Measurements from ENCODE around the gene SLC6A3.
"Not testable (repeated sequence)": the region's sequence is repeated elsewhere in the genome, so short reads cannot be mapped to it uniquely, and the experiment has no call there.

SLC6A3 gene

GRCh38 chr5:1439388-1440097, 5.7 kb downstream of the SLC6A3 start:
- no peak for DNase-seq

DNA sequence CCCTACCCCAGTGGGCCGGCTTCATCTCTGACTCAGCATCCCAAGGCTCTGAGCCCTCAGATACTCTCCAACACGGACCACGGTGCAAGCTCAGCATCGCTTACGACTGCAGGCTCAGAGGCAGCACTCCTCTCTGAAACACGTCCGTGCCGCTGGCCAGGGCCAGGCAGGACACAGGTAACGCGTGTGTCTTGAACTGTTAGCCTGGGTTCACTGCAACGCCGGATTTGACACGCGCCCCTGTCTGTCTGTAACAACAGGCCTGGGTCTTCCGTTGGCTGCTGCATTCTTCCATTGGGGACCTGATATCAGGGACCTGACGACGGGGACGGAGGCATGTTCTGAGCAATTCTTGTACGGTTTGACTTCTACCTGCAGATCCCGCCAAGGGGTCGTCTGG, 6.4 kb downstream of the SLC6A3 start:
- DNase-seq = no peak

GRCh38 chr5:1437876-1438559, 7.2 kb downstream of the SLC6A3 start:
- DNase-seq = no peak

- no peak for DNase-seq
Measured at GRCh38 chr5:1437226-1437829, 7.9 kb downstream of the SLC6A3 start.

DNA sequence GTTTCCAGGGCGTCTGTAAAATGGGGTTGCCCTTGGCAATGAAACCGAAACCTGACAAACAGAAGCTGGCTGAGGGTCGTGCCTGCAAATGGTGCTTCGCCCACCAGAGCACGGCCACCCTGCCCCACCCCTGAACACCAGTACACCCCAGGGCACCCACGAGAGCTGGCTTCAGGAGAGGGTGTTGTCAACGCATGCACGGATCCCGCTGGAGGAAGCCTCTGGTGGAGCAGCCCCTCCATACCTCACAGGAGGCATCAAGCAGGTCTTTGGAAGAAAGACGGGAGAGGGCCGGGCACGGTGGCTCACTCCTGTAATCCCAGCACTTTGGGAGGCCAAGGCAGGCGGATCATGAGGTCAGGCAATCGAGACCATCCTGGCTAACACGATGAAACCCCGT, 8.6 kb downstream of the SLC6A3 start:
- no peak for DNase-seq

GRCh38 chr5:1436036-1436435, 9.2 kb downstream of the SLC6A3 start:
- DNase-seq = no peak

- no peak for DNase-seq
Measured at GRCh38 chr5:1435369-1435768, 9.9 kb downstream of the SLC6A3 start.

DNA sequence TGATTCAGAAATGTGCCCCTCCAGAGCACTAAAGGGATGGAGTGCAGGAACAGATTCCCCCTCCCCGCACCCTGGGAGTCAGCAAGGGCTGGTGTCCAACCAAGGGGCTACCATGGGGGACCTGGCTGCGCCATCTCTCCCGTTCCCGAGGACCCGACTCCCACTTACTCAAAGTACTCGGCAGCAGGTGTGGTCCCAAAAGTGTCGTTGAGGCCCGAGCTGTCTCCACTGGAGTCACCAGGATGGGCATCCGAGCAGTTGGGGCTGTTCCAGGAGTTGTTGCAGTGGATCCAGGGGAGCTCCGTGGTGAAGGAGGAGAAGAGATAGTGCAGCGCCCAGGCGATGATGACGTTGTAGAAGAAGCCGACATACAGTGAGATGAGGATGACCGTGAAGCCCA, 12.9 kb downstream of the SLC6A3 start:
- DNase-seq = no peak

DNA sequence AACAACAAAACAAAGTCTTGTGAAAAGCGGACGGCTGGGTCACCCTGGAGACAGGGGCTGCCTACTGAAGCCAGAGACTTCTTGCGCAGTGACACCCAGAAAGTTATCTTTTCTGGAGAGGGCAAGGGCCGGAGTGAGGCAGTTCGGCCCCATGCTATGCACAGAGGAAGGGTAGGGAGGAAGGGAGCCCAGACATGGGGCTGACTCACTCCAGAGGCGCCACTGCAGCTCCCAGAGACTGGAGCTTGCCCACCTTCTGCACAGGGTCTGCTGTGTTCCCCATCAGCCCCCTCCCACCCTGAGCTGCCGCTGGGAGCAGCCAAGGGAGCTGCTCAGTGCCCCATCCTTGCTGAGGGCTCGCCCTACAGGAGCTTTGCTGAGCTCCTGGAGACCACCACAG, 13.3 kb downstream of the SLC6A3 start:
- DNase-seq = no peak

DNA sequence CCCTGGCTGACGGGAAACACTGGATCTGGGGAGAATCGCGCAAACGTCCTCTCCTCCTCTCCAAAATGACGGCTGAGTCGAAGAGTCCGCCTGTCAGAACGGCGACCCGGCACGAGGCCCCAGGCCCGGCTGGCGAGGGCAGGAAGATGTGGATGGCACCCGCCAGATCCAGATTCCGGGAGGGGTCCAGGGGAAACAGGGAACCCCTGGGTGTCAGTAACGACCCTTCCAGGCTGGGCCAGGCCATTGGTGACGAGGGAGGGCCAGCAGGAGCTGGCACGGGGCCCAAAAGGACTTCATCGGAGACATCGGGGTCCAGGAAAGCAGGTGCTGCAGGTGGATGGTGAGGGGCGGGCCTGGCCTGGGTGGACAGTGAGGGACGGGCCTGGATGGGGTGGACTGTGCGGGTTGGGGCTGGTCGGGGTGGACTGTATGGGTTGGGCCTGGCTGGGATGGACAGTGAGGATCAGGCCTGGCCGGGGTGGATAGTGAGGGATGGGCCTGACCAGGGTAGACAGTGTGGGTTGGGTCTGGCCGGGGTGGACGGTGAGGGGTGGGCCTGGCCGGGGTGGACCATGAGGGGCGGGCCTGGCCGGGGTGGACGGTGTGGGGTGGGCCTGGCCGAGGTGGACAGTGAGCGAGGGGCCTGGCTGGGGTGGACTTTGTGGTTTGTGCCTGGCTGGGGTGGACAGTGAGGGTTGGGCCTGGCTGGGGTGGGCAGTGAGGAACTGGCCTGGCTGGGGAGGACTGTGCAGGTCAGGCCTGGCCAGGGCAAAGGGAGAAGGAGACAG, 14.0 kb downstream of the SLC6A3 start:
- DNase-seq = no peak

DNA sequence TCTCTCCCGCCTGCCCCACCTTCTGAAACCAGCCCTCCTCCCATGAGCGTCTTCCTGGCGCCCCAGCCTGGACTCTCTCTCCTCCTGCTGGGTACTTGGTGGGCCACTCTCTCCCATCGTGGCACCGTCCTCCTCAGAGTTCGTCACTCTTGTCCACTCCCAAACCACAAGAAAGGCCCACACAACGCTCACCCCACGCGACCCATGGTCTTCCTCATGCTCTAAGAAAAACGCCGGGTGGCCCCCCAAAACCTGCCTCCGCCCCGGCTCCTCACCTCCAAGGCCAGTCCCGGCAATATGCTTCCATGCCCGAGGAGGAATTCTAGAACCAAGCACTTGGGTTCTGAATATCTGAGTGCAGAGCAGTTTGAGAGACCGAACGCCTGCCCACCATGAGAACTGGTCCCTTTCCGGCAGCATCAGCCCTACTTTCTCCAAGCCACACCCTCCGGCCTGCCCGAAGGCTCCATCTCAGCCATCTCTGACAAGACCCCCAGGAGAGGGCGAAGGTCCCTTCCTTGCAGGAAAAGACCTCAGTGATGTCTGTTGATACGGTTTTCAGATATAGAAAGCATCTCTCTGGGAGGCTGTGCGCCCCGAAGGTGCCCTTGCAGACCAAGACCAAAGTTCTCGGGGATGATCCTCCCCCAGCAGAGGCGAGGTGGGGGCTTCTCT, 15.0 kb downstream of the SLC6A3 start:
- no peak for DNase-seq

DNA sequence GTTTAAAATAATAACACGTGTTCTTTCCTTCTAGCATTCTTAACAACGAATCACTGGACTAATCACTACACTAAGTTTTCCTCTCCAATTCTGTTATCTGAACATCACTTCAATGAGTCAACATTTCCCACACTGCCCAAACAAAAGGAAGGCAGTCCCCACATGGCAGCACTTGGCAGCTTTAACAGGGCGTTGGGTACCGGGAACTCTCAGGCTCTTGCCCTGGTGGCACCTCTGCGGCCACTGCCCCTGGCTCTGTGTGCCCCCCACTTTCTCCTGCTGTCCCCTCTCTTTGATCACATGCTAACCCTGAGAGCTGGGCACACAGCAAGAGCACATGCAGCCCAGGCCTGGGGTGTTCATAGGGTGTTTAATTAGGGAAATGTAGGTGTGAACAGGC, 15.7 kb downstream of the SLC6A3 start:
- no peak for DNase-seq

DNA sequence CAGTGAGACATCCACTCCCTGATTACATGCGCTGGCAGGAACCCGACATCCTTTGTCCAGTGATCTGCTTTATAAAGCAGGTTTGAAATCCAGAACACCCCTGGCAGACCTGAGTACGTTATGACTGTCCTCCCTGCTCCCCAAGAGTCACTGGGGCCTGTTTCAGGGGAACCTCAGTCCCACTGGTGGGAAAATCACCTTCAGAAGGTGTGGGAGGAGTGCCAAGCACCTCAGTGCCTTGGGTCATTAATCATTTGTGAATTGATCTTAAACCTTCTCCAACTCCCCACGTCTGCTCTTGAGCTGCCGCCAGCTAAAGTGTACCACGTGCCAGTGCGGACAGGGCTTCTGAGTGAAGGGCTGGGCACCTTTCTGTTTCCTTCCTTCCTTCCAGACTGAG, 16.2 kb downstream of the SLC6A3 start:
- no peak for DNase-seq

DNA sequence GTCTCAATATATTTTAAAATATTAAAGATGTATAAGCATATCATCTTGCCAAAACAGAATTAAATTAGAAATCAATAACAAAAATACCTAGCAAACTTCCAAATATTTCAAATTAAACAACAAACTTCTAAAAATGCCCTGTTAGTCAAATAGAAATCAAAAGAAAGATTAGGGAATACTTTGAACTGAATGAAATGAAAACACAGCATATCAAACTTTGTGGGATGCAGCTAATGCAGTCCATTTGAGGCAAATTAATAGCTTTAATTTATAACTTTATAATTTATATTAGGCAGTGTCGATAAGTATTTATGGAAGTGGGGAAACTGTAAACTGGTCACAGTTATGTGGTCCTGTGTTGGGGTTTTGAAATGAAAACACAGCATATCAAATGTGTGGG, 17.1 kb downstream of the SLC6A3 start:
- no peak for DNase-seq

- no peak for DNase-seq
Measured at GRCh38 chr5:1424716-1425115, 20.5 kb downstream of the SLC6A3 start.

GRCh38 chr5:1423901-1424603, 21.2 kb downstream of the SLC6A3 start:
- DNase-seq = no peak

DNA sequence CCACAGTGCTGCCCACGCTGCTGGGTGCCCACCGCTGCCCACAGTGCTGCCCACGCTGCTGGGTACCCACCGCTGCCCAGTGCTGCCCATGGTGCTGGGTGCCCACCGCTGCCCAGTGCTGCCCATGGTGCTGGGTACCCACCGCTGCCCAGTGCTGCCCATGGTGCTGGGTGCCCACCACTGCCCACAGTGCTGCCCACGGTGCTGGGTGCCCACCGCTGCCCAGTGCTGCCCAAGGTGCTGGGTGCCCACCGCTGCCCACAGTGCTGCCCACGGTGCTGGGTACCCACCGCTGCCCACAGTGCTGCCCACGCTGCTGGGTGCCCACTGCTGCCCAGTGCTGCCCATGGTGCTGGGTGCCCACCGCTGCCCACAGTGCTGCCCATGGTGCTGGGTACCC, 22.7 kb downstream of the SLC6A3 start:
- DNase-seq = not testable (repeated sequence)

DNA sequence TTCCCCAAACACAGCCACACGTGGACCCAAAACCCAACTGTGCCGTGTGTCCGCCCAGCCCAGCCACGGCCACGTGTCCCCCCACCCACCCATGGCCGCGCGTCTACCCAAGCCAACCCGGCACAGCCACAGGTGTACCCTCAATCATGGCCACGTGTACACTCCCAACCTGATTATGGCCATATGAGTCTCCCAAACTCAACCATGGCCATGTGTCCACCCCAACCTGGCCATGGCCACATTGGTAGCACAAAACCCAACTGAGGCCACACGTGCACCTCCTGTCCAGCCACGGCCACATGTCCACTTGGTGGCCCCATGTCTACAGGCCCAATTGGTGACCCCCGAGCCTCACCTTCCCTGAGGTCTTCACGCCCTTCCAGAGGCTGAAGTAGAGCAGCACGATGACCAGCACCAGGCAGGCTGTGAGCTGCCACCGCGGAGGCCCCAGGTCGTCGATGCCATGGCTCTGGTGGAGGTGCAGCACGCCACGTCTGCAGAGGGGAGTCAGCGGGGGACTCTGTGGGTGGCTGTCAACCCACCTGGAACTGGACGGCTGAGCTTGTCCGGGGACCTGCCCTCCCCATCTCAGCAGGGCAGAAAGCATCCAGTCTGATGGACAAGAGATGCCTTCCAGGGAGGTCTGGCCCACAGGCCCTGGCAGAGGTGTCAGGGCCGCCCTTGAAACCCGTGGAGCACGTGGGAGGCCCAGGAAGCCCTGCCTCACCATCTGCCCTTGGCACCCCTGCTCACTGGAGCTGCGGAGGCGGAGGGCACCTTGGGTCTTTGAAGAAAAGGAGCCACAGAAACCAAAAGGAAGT, 23.5 kb downstream of the SLC6A3 start:
- DNase-seq = no peak

- no peak for DNase-seq
Measured at GRCh38 chr5:1420211-1421195, 24.7 kb downstream of the SLC6A3 start.
